ENCODE results near the gene MGAM2. TPM values are rescaled to one million over a fixed set of nuclear protein-coding genes. Genes with fewer than 3 reads are reported as not detected.

MGAM2 gene
- total and polyA plus RNA-seq, 2 donors (not counting 1 experiment from before 2014, with no cell fraction given): not detected

DNA sequence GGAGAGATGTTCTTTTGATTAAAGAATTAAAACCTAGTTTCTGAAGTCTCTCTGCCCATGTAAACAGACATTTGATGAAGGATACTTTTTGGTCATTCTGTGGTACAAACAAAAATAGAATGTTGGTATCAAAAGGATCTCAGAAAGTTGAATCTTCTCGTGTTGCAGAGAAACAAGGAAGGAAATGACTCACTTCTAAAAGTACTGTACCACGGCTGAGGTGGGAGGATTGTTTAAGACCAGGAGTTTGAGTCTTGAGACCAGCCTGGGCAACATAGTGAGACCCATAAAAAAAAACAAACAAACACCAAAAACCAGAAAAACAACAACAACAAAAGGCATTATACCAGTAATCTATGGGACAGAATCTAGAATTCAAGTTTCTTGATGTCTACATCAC, 76.6 kb downstream of the MGAM2 start:
- H3K4me2 ChIP-seq (replicated peaks; ENCODE audit: low read depth, low read length, poor library complexity, severe bottlenecking): no peak overlapping the region
- H3K36me3 ChIP-seq (replicated peaks in 1 of 2; ENCODE audit: control extremely low read depth in 1 of 2, control insufficient read depth in 1 of 2, extremely low read depth in 1 of 2, insufficient read depth in 2 of 2, low read length in 1 of 2): no peaks in the 10 kb centered on the region
- CTCF ChIA-PET: no interaction called here
- no peak overlapping the region for H3K4me3 ChIP-seq (ENCODE audit: control extremely low read depth in 1 of 5, extremely low read depth in 1 of 5, insufficient read depth in 1 of 5, low read depth in 2 of 5, low read length in 4 of 5)
- Mint-ChIP-seq H3K27ac (no peak overlapping the region), H3K9me3 (ENCODE audit: insufficient read depth) (no peaks in the 10 kb centered on the region), H3K27me3 (peaks cover 13% of the 10 kb centered on the region), H3K4me1 (no peaks in the 10 kb centered on the region), H3K4me3 (no peak overlapping the region)
- no peak for TF ChIP-seq EZH2 (IDR thresholded peaks at IDR 0.05; ENCODE audit: borderline replicate concordance, insufficient read depth, low read depth, low read length, poor library complexity, severe bottlenecking)
- TF ChIP-seq, protein P1, sequence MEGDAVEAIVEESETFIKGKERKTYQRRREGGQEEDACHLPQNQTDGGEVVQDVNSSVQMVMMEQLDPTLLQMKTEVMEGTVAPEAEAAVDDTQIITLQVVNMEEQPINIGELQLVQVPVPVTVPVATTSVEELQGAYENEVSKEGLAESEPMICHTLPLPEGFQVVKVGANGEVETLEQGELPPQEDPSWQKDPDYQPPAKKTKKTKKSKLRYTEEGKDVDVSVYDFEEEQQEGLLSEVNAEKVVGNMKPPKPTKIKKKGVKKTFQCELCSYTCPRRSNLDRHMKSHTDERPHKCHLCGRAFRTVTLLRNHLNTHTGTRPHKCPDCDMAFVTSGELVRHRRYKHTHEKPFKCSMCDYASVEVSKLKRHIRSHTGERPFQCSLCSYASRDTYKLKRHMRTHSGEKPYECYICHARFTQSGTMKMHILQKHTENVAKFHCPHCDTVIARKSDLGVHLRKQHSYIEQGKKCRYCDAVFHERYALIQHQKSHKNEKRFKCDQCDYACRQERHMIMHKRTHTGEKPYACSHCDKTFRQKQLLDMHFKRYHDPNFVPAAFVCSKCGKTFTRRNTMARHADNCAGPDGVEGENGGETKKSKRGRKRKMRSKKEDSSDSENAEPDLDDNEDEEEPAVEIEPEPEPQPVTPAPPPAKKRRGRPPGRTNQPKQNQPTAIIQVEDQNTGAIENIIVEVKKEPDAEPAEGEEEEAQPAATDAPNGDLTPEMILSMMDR (IDR thresholded peaks at IDR 0.05): no peak
- no CpG with 5 or more reads among the region's 2 CpGs for WGBS (ENCODE audit: insufficient coverage)
- peaks cover 0 to 4% (median 0%) of the 10 kb centered on the region in 3 donors for H3K9me3 ChIP-seq (ENCODE audit: control extremely low read depth in 1 of 3, control insufficient read depth in 2 of 3, insufficient read depth in 1 of 3, low read length in 2 of 3)
- no peaks in the 10 kb centered on the region for H3K27me3 ChIP-seq (replicated peaks in 1 of 4; ENCODE audit: control extremely low read depth in 1 of 4, control insufficient read depth in 3 of 4, insufficient read depth in 4 of 4, low read length in 3 of 4)
- no peak overlapping the region for H3K9ac ChIP-seq (ENCODE audit: low read length)
- no peaks in the 10 kb centered on the region for H3K79me2 ChIP-seq (ENCODE audit: control insufficient read depth, insufficient read depth, low read length)
- intact Hi-C loops (cut with micrococcal nuclease): loop anchor here (10.0 kb wide), 1 partner anchor 213 kb away; the partner anchor contains the start of gene TAS2R38
- no peaks in the 10 kb centered on the region for H4K20me1 ChIP-seq (ENCODE audit: control insufficient read depth, insufficient read depth, low read length, poor library complexity, severe bottlenecking)
- no peak overlapping the region for H3K27ac ChIP-seq (ENCODE audit: low read length in 2 of 2)
- H2AFZ ChIP-seq (ENCODE audit: insufficient read depth, low read depth, low read length, poor library complexity, severe bottlenecking): no peak overlapping the region
- no peaks in the 10 kb centered on the region for H3K4me1 ChIP-seq (ENCODE audit: control insufficient read depth in 2 of 2, insufficient read depth in 2 of 2, low read length in 2 of 2)
- DNase-seq (no peak), ATAC-seq (ENCODE audit: low read depth) (no peak)
- POLR2A ChIA-PET: no interaction called here

- H2AFZ ChIP-seq (ENCODE audit: insufficient read depth, low read depth, low read length, poor library complexity, severe bottlenecking): no peak overlapping the region
- Mint-ChIP-seq H3K27me3 (peaks cover 13% of the 10 kb centered on the region), H3K9me3 (ENCODE audit: insufficient read depth) (no peaks in the 10 kb centered on the region), H3K4me3 (no peak overlapping the region), H3K27ac (no peak overlapping the region), H3K4me1 (no peaks in the 10 kb centered on the region)
- H3K4me1 ChIP-seq (ENCODE audit: control insufficient read depth in 2 of 2, insufficient read depth in 2 of 2, low read length in 2 of 2): no peaks in the 10 kb centered on the region
- H3K36me3 ChIP-seq (replicated peaks in 1 of 2; ENCODE audit: control extremely low read depth in 1 of 2, control insufficient read depth in 1 of 2, extremely low read depth in 1 of 2, insufficient read depth in 2 of 2, low read length in 1 of 2): no peaks in the 10 kb centered on the region
- no peaks in the 10 kb centered on the region for H3K79me2 ChIP-seq (ENCODE audit: control insufficient read depth, insufficient read depth, low read length)
- ChIA-PET POLR2A (no interaction called here), CTCF (no interaction called here)
- H3K9me3 ChIP-seq (ENCODE audit: control extremely low read depth in 1 of 3, control insufficient read depth in 2 of 3, insufficient read depth in 1 of 3, low read length in 2 of 3): peaks cover 0 to 4% (median 0%) of the 10 kb centered on the region in 3 donors
- H3K9ac ChIP-seq (ENCODE audit: low read length): no peak overlapping the region
- no peak overlapping the region for H3K4me3 ChIP-seq (ENCODE audit: control extremely low read depth in 1 of 5, extremely low read depth in 1 of 5, insufficient read depth in 1 of 5, low read depth in 2 of 5, low read length in 4 of 5)
- ATAC-seq (ENCODE audit: low read depth) (no peak), DNase-seq (no peak)
- no peak overlapping the region for H3K4me2 ChIP-seq (replicated peaks; ENCODE audit: low read depth, low read length, poor library complexity, severe bottlenecking)
- no peaks in the 10 kb centered on the region for H3K27me3 ChIP-seq (replicated peaks in 1 of 4; ENCODE audit: control extremely low read depth in 1 of 4, control insufficient read depth in 3 of 4, insufficient read depth in 4 of 4, low read length in 3 of 4)
- no peak overlapping the region for H3K27ac ChIP-seq (ENCODE audit: low read length in 2 of 2)
- H4K20me1 ChIP-seq (ENCODE audit: control insufficient read depth, insufficient read depth, low read length, poor library complexity, severe bottlenecking): no peaks in the 10 kb centered on the region
- intact Hi-C loops (cut with micrococcal nuclease): loop anchor here (10.0 kb wide), 1 partner anchor 214 kb away; the partner anchor contains the start of gene TAS2R38
- TF ChIP-seq EZH2 (IDR thresholded peaks at IDR 0.05; ENCODE audit: borderline replicate concordance, insufficient read depth, low read depth, low read length, poor library complexity, severe bottlenecking): no peak
- TF ChIP-seq, protein P1 (IDR thresholded peaks at IDR 0.05): no peak
Measured at GRCh38 chr7:142188846-142189245, 77.3 kb downstream of the MGAM2 start.
